GM12801 (cell line): ENCODE measurements around the gene FBXW5.

Experiments used
- CTCF ChIP-seq: IDR thresholded peaks from one replicate; pipeline ENCODE4 v1.5.1; 2011; ENCODE audit warnings: control low read depth; ENCODE audit not compliant: insufficient read length; ENCODE audit errors: extremely low read depth

FBXW5 gene

GRCh38 chr9:136958473-136958872 is 13.9 kb upstream of the FBXW5 start:
- no peak for TF ChIP-seq CTCF

DNA sequence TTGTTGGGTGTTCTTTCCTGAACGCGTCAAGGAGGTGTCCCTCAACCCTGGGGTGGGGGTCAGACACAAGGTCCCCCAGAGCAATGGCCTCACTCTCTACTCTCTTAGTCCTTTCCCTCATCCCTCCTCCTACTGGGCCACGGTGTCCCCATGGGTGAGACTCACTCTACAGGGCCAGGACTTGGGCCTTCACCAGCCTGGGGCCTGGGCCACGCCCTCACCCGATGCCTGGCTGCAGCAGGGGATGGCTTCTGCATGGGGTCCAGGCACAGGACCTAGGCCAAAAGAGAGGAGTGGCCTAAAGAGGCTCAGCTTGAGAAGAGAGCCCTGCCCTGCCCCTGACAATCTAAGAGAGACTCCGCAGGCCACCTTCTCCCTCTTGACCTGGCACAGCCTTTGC is 13.4 kb upstream of the FBXW5 start:
- TF ChIP-seq CTCF = no peak

DNA sequence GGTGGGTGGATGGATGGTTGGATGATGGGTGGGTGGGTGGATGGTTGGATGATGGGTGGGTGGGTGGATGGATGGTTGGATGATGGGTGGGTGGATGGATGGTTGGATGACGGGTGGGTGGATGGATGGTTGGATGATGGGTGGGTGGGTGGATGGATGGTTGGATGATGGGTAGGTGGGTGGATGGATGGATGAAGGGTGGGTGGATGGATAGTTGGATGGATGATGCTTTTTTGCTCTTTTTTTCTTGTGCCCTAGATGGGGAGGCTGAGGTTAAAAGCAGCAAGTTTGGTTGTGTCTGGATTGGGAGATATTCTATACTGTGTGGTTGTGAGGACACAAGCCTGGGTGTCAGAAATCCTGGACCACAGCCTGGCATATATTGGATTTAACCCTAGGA is 12.9 kb upstream of the FBXW5 start:
- TF ChIP-seq CTCF = no peak

- no peak for TF ChIP-seq CTCF
These were observed 12.1 kb upstream of the FBXW5 start for GRCh38 chr9:136956604-136957003.

DNA sequence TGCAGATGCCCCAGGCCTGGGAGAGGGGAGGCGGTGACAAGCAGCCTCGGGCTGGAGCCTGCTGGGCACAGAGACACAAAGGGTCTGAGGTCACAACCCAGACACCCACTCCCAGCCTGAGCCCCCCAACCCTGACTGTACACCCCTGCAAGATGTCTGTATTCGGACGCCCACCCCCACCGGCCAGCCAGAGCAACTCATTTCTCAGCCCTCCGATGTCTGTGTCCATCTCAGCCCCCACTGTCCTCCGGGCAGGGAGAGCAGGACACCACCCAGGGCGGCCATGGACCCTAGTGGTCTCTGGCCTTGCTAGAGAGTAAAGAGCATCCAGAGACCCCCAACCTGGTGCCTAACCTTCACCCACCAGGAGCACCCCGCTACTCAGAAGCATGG is 11.4 kb upstream of the FBXW5 start:
- no peak for TF ChIP-seq CTCF

DNA sequence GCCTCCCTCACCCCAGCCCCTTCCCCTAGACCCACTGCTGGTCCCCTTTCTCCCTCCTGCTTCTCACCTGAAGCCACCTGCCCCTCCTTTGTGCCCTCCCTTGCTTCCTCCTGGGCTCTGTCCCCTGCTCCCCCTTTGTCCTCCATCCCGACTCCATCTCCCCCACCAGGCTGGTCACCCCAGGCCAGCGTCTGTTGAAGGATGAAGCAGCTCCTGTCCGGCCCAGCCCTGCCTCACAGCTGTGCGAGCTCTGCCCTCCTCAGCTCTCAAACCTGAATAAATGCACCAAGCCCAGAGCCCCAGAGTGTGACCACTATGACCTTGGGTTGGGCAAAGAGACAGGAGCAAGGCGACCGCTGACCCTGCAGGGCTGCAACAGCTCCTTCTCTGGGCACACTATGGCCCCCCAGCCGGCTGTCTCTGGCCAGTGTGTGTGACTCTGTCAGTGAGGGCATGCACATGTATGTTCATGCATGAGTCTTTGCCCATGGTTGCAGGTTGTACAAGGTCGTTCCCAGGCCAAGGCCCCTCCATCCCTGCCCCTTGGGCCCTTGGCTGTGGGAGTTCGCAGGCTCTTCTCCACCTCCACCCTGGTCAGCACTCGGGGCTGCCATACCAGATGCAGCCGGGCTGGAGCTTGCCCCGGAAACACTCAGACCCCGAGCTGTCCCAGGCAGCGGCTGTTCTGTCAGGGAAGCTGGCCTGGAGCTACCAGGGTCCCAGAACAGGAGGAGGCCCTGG is 10.8 kb upstream of the FBXW5 start:
- TF ChIP-seq CTCF = no peak

GRCh38 chr9:136954270-136955083 is 9.9 kb upstream of the FBXW5 start:
- TF ChIP-seq CTCF = no peak
